T1000 (cell line): ENCODE results near the gene ELFN1.

Experiments
- DNase-seq: peaks from one replicate; lab custom pipeline; 2025; ENCODE audit warnings: mixed read lengths; lab: John Stamatoyannopoulos, UW

The ELFN1 gene

DNA sequence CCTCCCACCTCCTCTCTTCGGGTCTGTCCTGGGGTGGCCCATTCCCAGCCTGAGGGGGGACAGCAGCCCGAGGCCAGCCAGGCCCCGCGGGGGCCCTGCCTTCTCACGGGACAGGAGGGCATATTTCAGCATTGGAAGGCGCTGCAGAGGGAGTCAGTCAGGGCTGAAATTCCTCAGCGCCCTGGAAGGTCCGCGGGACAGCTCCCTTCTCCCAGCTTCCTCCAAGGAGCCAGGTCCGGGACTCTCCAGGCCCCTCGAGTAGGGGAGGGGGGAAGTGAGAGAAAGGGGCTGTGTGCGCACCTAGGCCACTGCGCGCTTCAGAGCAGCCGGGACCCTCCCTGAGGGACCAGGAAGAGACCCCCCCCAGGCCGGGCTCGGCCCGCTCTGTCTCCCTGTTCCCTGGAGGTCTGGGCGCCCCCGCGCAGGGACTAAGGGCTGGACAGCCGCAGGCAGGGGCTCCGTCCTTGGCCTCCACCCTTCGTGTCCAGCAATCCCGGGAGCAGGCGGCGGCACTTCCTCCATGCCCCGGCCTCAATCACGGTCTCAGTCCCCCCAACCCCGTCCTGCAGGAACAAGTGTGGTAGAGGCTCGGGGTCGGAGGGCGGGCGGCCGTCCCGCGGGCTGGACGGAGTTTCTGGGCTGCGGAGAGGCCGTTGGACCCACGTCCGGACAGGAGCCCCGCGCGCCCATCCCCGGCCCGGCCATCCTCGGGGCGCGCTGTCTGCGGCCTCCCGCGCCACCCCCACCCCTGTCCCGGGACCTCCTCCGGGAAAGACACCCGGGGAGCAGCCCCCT, 6.0 kb upstream of the ELFN1 start:
- no peak for DNase-seq

DNA sequence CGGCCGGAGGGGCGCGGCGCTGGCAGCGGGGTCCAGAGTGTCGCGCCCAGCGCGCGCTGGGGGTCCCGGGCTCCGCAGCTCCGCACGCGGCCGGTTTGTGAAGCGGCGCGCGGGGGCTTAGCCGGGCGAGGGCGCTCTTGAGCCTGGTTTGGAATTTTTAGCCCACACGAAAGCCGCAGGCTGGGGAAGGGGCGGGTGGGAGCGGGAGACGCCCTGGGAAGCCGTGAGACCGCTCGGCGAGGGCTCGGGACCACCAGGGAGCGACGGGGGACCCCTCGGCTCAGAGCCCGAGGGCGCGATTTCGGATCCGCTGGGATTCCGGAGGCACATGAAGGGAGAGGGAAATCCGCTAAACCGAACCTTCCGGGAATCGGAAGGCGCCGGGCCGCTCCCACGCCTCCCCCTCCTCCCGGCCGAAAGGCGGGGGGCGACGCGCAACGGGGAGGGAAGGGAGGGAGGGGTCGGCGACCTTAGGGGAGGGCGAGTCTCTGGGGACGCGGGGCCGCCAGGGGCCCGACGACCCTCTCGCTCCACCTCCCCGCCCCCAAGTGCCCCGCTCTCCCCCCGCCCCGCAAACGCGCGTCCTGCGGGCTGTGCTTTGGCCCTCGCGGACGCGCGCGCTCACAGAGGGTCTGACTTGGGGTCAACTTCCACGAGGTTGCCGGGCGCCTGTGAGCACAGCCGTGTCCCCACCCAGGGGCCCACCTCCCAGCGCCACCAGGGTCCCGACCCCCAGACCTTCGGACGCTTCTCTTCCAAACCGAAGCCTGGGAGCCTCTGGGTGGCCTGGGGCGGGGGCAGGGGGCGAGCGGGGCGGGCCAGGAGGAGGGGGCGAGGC, 5.1 kb upstream of the ELFN1 start:
- peak; percentile 20 for DNase-seq

DNA sequence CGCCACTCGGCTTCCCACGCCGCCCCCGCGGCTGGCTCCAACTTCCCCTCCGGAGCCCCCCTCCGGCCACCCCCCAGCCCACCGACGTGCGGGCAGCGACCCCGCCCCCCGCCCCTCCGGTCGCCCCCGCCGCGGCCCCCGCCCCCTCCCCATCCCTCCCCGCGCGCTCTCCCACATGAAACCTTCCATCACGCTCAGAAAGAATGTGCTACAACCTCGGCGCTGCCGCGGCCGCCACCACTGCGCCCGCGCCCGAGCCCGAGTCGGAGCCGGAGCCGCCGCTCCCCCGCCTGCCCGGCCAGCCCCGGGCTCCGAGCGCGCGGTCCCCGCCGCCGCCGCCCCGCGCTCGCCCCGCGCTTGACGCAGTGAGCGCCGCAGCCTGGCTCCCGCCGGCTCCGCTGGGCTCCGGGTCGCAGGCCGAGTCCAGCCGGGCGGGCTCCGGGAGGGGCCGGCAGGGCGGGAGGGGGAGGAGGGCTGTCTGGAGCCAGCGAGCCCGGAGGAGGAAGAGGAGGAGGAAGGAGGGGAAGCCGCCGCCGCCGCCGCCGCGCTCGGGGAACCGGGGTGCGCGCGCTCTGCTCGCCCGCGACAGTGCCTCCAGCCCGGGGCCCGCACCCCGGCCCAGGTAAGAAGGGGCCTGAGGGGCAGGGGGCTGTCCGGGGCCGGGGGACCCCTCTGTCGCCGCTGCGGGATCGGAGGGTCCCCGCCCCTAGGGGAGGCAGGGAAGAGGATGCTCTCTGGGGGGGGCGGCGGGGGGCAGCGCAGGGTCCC, 4.3 kb upstream of the ELFN1 start:
- DNase-seq, result peak; percentile 27

DNA sequence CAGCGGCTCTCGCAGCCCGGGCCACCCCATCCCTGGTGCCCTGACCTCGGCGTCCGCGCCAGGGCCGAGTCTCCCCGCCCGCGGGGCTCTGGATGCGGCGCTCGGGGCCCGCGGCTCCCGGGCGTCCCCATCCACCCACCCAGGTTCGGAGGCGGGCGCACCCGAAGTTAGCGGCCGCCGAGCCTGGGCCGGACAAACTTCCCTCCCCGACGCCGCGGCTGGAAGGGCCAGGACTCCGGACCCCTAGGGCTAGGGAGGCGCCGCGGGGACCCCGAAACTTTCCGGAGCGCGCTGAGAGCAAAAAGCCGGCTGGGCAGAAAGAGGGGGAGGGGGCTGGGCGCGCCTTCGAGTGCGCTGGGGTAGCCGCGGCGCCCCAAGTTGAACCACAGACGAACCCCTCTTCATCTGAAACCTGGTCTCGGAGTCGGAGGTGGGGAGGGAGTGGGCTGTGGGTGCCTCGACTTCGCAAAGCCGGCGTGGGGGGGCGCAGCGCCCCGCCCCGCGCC, 3.7 kb upstream of the ELFN1 start:
- no peak for DNase-seq

DNA sequence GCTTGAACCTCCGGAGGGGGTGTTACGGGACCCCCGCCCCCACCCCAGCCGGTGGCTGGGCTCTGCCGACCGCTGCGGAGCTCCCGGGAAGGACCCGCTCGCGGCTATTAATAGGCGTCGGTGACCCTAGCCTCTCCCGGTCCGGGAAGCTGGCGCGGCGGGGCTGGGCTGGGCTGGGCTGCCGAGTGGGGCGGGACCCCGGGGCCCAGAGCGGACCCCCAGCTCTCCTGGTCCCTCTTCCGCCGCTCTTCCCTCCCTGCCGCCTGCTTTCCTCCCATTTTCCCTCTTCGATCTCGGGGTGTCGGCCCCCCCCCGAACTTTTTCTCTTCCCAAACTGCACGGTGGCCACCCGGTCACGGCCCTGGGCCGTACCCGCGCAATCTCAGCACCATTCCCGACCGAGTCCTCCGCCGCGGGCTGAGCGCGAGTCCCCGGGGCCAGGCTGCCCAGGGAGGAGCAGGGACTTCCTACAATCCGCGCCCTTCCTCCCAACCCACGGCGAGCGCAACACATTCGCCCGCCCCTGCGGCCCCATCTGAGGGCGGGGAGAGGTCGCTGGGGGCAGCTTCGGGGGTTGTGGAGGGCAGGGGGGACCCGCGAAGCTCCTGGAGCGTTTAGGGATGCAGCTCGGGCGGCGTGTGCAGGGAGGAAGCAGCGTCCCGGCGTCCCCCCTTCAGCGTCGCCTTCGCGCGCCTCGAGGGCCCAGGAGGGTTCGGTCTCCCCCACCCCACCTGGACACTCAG, 3.1 kb upstream of the ELFN1 start:
- DNase-seq, result no peak

DNA sequence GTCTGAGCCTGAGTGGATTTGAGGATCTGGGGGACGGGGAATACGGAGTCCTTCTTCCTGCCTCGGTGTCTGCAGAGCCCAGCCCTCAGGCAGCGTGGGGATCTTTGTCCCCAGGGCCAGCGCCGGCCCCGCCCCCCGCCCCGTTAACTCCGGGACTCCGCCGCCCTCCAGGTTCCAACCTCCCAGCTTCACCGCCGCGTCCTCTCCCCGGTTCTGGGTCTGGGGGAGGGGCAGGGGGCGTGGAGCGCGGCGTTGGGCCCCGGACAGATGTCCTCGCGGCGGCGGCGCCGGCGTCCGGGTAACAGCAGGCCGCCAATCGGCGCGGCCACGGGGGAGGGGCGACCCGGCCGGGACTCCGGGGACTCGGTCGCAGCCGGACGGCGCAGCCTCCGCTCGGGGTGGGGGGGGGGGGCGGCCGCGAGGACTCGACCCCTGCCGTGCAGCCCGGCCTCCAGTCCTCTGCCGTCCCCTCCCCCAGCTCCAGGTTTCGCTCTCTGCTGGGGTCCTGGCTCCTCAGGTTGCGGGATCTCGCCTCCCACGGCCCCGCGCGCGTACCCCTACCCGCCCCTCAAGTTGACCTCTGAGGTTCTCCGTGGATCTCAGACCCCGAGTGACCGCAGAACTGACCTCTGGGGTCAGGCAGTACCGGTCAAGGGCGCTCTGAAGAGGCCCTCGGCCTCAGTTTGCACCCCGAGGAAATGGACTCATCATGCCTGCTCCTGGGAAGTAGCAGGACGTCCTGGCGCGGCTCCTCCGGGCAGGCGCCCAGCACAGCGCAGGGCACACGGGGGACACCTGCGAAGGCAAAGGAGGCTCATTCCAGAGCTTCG, 2.3 kb upstream of the ELFN1 start:
- no peak for DNase-seq

DNA sequence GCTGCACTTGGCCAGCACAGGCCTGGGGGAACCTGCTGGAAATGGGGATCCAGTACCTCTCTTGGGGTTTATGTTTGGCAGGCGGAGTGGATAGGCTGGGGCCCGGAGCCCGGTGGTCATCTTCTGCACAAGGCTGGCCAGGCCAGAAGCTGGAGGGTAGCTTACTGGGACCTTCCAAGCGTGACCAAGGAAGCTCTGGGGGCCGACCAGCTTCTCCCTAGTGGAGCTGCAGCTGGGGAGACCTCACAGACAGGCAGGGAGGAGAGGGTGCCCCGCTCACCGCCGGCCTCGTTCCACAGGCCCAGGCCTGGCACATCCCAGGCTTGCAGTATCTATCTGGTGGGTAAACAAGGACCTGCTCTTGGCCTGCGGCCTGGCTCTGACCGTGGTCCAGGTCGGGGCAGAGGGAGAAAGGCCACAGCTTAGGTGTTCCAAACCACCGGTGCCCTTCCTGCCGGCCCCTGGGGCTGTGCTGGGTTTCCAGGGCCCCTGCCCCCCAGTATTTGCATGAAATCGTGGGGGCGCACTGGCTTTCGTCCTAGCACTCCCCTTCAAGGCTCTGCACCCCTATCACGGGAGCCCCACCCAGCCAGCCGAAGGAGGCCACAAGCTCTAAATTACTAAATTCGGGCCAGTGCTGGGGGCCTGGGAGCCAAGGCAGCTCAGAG, 1.5 kb upstream of the ELFN1 start:
- DNase-seq, result no peak

DNA sequence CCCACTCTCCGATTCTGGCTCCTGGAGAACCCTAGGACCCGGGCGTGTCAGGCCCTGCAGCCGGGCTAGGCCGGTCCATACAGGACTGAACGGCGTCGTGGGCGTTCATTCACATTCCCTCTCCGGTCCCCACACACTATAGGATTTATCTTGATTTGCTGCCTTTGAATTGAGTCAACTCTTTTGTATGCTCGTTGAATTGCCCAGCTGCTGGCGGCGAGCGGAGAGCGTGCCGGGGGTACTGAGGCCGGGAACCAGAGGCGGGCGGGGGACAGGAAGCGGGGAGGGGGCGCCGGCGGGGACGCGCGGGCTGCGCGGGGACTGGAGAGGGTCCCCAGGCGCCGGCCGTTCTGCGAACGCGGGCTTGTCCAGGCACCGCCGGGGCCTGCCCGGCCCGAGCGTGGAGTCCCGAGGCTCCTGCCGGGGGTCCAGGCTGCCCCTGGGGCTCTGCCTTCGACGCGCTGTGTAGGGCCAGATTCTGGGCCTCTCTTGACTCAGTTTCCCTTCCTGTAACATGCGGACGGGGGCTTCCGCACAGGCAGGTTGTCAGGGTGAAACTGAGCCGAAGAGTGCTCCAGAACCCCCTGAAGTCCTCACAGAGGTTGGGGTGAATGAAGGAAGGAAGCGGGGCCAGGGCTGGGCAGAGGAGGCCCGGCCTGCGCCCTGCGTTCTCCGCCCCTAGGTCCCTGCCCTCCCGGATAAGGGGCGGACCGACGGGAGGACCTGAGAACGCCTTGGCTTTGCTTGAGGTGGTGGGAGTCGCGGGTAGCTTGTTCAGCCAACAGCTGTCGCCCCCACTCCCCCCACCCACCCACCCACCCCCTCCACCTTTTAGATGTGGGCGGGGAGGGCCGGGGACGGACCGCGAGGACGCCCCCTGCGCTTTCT, 769 bp upstream of the ELFN1 start:
- DNase-seq, result no peak

DNA sequence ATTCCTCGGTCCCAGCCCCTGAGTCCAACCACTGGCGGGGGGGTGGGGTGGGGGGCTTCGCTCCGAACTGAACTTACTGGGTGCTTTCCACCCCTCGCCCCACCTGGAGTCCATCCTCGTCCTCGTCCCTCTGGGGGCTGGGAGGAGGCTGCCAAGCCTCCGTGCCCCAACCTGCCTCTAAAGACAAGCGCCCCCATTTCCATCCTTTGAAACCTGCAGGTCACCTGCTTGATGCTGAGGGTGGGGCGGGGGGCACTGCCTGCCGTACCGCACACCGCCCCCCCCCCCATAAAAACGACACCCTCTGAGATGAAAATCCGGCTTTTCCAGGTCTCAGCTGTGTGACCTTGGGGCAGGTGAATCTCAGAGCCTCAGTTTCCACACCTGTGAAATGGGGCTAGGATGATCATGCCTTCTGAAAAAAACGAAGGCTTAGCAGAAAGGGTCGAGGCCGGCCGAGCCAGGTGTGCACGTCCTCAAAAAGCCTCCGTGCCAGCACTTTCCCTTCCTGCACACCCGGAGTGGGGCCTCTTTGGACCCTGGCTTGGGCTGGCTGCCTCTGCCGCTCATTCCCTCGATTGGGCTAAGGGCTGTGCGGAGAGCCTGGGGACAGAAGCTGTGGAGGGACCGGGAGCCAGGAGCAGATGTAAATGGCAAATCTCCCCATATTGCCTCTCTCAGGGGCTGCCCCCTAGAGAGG, 967 bp downstream of the ELFN1 start:
- DNase-seq, result no peak

DNA sequence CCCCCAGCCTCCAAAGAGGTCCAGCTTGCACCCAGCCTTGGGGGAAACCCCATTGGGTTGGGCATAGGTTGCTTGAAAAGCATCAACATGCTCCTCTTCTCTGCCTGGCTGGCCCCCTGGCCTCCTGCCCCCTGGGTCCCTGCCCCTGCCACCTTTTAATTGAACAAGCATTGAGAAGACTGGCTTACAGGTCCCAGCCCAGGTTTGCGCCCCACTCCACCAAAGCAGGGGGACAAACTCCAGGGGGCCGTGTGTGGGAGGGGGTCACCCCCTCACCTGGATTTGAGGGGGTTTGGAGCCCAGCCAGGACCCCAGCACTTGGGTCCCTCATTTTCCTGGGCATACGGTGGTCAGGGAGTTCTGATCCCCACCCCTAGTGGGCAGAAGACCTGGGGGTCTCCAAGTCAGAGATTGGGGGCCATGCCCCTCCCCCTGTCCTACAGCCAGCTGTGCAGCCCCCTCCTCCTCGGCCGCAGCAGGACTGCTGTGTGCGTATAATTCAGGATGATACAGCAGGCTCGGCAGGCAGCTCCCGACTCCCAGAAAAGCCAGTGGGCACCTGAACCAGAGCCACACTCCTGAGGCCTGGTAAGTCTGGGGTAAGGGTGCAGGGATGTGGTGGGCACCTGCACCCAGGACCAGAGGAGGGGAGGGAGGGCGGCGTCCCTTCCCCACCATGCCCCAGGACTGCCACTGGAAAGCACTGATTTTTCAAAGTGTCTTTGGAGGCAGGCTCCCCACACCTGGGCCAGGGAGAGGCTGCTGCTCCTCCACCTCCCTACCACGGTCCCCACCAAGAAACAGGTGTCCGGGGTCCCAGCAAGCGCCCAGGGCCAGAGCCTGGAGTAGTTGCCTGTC, 1.7 kb downstream of the ELFN1 start:
- no peak for DNase-seq

DNA sequence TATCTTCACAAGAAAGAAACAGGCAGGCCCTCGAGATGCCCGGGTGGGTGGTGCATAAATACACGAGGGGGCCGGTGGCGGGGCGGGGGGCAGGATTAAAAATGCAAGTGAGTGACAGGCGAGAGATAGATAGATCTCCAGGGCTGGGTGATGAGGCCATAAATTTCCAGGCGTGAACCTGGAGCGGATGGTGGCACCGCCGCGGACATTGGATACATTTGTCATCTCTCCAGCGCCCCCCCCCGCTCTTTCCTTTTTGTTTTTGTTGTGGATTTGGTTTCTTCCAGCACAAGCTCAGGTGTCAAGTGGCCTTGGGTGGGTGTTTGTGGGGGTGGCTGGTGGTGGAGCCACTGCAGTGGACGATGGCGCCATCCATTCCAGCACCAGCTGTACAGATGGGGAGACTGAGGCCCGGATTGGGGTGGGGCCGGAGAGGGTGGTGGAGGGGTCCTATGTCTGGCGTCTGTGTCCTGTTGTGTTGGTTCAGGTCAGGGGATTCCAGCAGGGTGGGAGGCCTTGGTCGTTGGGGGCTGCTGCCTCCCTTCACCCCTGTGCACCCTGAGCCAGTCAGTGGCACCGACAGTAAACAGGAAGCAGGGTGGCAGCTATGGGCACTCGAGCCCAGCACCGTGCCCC, 2.9 kb downstream of the ELFN1 start:
- DNase-seq, result no peak

DNA sequence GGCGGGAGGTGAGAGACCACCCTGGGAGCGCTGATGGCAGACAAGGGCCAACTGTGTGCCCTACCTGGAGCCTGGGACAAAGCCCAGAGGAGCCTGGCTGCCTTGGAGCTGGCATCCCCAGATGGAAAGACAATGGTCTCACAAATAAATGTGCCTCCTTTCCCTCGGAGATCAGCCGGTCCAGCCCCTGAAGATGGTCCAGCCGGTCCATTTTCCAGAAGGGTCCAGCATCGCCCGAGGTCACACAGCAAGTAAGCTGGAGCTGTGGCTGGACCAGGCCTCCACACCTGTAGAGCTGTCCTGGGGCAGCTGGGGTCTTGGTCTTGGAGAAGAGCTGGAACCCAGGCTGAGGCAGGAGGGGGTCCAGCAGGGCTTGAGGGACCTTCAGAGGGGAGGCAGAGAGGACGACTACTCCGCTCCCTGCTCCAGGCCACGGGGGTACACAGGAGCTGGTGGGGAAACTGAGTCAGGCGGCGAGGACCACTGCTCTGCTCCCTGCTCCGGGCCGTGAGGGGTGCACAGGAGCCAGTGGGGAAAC, 3.6 kb downstream of the ELFN1 start:
- no peak for DNase-seq

DNA sequence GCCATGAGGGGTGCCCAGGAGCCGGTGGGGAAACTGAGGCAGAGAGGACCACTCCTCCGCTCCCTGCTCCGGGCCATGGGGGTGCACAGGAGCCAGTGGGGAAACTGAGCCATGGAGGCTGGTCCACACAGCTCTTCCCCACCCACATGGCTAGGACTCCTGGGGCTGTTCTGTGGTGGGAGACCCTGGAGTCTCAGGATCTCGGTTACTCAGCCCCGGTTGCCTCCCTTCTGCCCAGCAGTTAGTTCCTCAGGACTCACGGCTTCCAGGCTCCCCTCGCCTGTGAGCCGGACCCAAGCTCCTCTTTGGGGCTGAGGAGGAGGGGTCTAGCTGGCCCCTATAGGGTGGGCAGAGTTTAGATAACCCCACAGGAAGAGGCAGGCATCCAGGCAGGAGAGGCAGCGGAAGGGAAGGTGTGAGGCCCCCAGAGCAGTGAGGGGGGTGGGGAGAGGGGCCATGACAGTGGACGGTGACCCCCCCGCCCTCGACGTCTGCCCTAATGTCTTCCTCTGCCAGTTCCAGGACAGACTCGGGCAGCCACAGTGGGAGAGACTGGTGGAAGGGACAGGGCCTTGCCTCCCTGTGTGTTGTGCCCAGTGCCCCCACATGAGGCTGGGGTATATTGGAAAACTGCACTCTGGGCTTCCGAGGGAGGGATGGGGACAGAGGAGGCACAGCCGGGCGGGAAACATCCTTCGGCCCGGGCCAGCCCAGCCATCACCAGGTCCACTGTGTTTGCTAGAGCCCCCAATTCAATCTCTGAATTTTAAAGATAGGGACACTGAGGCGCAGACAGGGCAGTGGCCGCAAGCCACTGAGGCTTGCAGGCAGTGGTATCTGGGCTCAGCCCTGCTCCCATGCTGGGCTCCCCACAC, 4.3 kb downstream of the ELFN1 start:
- no peak for DNase-seq

DNA sequence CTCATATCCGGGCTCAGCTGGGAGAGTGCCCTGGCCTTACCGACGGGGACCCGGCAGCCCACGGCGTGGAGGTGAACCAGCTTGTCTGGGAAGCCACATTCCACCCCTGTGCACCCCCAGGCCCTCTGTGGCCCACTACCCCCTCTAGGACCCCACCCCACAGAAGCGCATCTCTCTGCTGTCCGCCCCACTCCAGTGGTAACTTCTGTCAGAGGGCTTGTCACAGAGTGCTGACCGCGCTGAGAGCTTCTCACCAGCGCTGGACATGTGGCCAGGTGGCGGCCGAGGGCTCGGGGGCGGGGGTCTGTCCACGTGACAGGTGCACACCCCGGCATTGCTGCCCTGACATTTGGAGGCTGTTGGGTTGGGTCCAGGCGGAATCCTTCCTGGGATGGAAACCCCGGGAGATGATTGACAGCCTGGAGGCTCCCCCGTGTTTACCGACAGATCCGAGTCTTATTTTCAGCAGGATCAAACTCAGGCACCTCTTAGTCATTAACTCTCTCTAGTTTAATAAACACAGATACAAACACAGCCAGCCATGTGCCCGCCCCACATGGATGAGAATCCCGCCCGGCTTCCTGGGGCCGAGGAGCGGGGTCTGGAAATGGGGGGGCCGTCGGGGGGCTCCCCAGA, 5.1 kb downstream of the ELFN1 start:
- DNase-seq, result no peak
